HG03558 (cell line): Measurements from ENCODE around the gene ACAP3.

ENCODE experiments used
- ATAC-seq: cut with Tn5 transposase; IDR thresholded peaks from one replicate; pipeline ENCODE4 v1.9.1; 2021; ENCODE audit warnings: moderate number of reproducible peaks; ENCODE audit not compliant: unreplicated experiment; ENCODE audit errors: extremely low read depth

Gene ACAP3

GRCh38 chr1:1305300-1306069 is 2.2 kb downstream of the ACAP3 start:
- no peak for ATAC-seq

GRCh38 chr1:1304331-1305299 is 3.1 kb downstream of the ACAP3 start:
- ATAC-seq: no peak

- ATAC-seq: no peak
Measured at GRCh38 chr1:1303736-1304135, 4.0 kb downstream of the ACAP3 start.

- no peak for ATAC-seq
Measured at GRCh38 chr1:1302951-1303509, 4.7 kb downstream of the ACAP3 start.

- ATAC-seq: no peak
Measured at GRCh38 chr1:1302006-1302430, 5.7 kb downstream of the ACAP3 start.

- no peak for ATAC-seq
Measured at GRCh38 chr1:1300352-1300739, 7.4 kb downstream of the ACAP3 start.

- ATAC-seq: no peak
Measured at GRCh38 chr1:1299686-1300351, 7.9 kb downstream of the ACAP3 start.

- ATAC-seq: no peak
Measured at GRCh38 chr1:1298861-1299685, 8.7 kb downstream of the ACAP3 start.

GRCh38 chr1:1297802-1298424 is 9.8 kb downstream of the ACAP3 start:
- ATAC-seq: no peak

GRCh38 chr1:1296070-1297061 is 11.4 kb downstream of the ACAP3 start:
- no peak for ATAC-seq

GRCh38 chr1:1295154-1295923 is 12.4 kb downstream of the ACAP3 start:
- ATAC-seq: no peak

GRCh38 chr1:1294250-1294890 is 13.4 kb downstream of the ACAP3 start:
- no peak for ATAC-seq

- ATAC-seq: no peak
Measured at GRCh38 chr1:1293263-1294249, 14.2 kb downstream of the ACAP3 start.

GRCh38 chr1:1292851-1293250 is 14.9 kb downstream of the ACAP3 start:
- ATAC-seq: no peak

GRCh38 chr1:1292442-1292779 is 15.3 kb downstream of the ACAP3 start:
- ATAC-seq: no peak
